Calu3 (cell line): ENCODE data around the gene IL22RA1. TPM values are rescaled to one million over a fixed set of nuclear protein-coding genes. Genes with fewer than 3 reads are reported as not detected.

Source experiments
- BruUV-seq: library from RNA; stranded (reverse); fragments of 400-500 nt; replicated peaks from 2 replicates; lab custom pipeline; 2021; lab: Mats Ljungman, UMichigan
- CTCF ChIA-PET: fragments of 300-600 bp; sonication (Branson Sonifier 250); formaldehyde crosslinking; loops from one replicate; lab custom pipeline; 2022; ENCODE audit warnings: antibody characterized with exemption; lab: Charles Lee
- DNase-seq: peaks from one replicate; pipeline ENCODE4 v3.0.0; 2022
- H3K27ac Mint-ChIP-seq: one replicate; pipeline ENCODE4 v1.8.0; 2022; ENCODE audit warnings: mixed read lengths; ENCODE audit not compliant: unreplicated experiment
- H3K27me3 Mint-ChIP-seq: one replicate; pipeline ENCODE4 v1.8.0; 2022; ENCODE audit warnings: mixed read lengths; ENCODE audit not compliant: unreplicated experiment
- H3K36me3 Mint-ChIP-seq: one replicate; pipeline ENCODE4 v1.8.0; 2022; ENCODE audit warnings: mild to moderate bottlenecking, moderate library complexity, mixed read lengths; ENCODE audit not compliant: insufficient read depth, unreplicated experiment
- H3K4me1 Mint-ChIP-seq: one replicate; pipeline ENCODE4 v1.8.0; 2022; ENCODE audit warnings: mild to moderate bottlenecking, low read depth, mixed read lengths; ENCODE audit not compliant: unreplicated experiment
- H3K4me3 Mint-ChIP-seq: one replicate; pipeline ENCODE4 v1.8.0; 2022; ENCODE audit warnings: mild to moderate bottlenecking, low read depth, moderate library complexity, mixed read lengths; ENCODE audit not compliant: unreplicated experiment
- H3K9me3 Mint-ChIP-seq: one replicate; pipeline ENCODE4 v1.8.0; 2022; ENCODE audit warnings: low read depth, mixed read lengths; ENCODE audit not compliant: unreplicated experiment
- CTCF ChIP-seq: fragments of 200-600 bp; IDR thresholded peaks from one replicate; pipeline ENCODE4 v1.8.0; 2022; ENCODE audit warnings: antibody characterized with exemption; ENCODE audit not compliant: unreplicated experiment
- intact Hi-C: fragments of 100-400 bp; cut with micrococcal nuclease; formaldehyde crosslinking; loops from one replicate; pipeline ENCODE4 v1.10.0; 2022; ENCODE audit not compliant: unreplicated experiment
- total RNA-seq: library from RNA; stranded (reverse); gene quantifications from 2 replicates; pipeline ENCODE4 v1.2.3, GENCODE V29; 2022

IL22RA1 gene
- total RNA-seq, 1 experiment from 2014 or later: 1.3 TPM

- no peak overlapping the region for H3K4me3 Mint-ChIP-seq
- H3K27ac Mint-ChIP-seq: no peak overlapping the region
Observed at GRCh38 chr1:24119489-24119858, 23.5 kb downstream of the IL22RA1 start.

GRCh38 chr1:24118410-24119242, 24.3 kb downstream of the IL22RA1 start:
- TF ChIP-seq CTCF: no peak
- Mint-ChIP-seq H3K4me1 (peaks cover 18% of the 10 kb centered on the region), H3K27ac (no peak overlapping the region), H3K27me3 (no peaks in the 10 kb centered on the region), H3K9me3 (no peaks in the 10 kb centered on the region), H3K4me3 (peak overlapping the region; percentile 8), H3K36me3 (no peaks in the 10 kb centered on the region)
- BruUV-seq: no TSS peak
- CTCF ChIA-PET: interaction anchor here (1.7 kb wide), 1 partner anchor 32 kb away, joined by 4 read pairs; no protein-coding TSS in a partner anchor
- intact Hi-C loops: no loop called here
- DNase-seq: no peak

More at GRCh38 chr1:24119489-24119858, 23.5 kb downstream of the IL22RA1 start:
- no peaks in the 10 kb centered on the region for H3K9me3 Mint-ChIP-seq
- no peak for TF ChIP-seq CTCF
- H3K4me1 Mint-ChIP-seq: peaks cover 18% of the 10 kb centered on the region
- intact Hi-C loops: no loop called here
- no TSS peak for BruUV-seq
- no peak for DNase-seq
- no peaks in the 10 kb centered on the region for H3K36me3 Mint-ChIP-seq
- no peaks in the 10 kb centered on the region for H3K27me3 Mint-ChIP-seq
- CTCF ChIA-PET: interaction anchor here (1.7 kb wide), 1 partner anchor 31 kb away, joined by 4 read pairs; no protein-coding TSS in a partner anchor

GRCh38 chr1:24117722-24118409, 25.1 kb downstream of the IL22RA1 start:
- no peaks in the 10 kb centered on the region for H3K9me3 Mint-ChIP-seq
- no peaks in the 10 kb centered on the region for H3K27me3 Mint-ChIP-seq
- no peak for TF ChIP-seq CTCF
- H3K36me3 Mint-ChIP-seq: no peaks in the 10 kb centered on the region
- BruUV-seq: no TSS peak
- peak overlapping the region; percentile 8 for H3K4me3 Mint-ChIP-seq
- CTCF ChIA-PET: interaction anchor here (0.6 kb wide), 2 partner anchors 37 to 542 kb away, joined by 3 read pairs; no protein-coding TSS in a partner anchor
- H3K4me1 Mint-ChIP-seq: peaks cover 18% of the 10 kb centered on the region
- DNase-seq: peak; percentile 59
- H3K27ac Mint-ChIP-seq: peak overlapping the region; percentile 19
- intact Hi-C loops: no loop called here

GRCh38 chr1:24117132-24117531, 25.8 kb downstream of the IL22RA1 start:
- no peaks in the 10 kb centered on the region for H3K27me3 Mint-ChIP-seq
- H3K4me1 Mint-ChIP-seq: peaks cover 18% of the 10 kb centered on the region
- CTCF ChIA-PET: no interaction called here
- intact Hi-C loops: no loop called here
- no peak for TF ChIP-seq CTCF
- no peak overlapping the region for H3K27ac Mint-ChIP-seq
- H3K4me3 Mint-ChIP-seq: no peak overlapping the region
- no peaks in the 10 kb centered on the region for H3K9me3 Mint-ChIP-seq
- no TSS peak for BruUV-seq
- no peaks in the 10 kb centered on the region for H3K36me3 Mint-ChIP-seq
- DNase-seq: no peak
